WTC11 (cell line): ENCODE measurements around the gene TRIM46. TPM values are rescaled to one million over a fixed set of nuclear protein-coding genes. Genes with fewer than 3 reads are reported as not detected.

Experiments
- ATAC-seq: fragments of 200-7000 bp; cut with Tn5 transposase; 2 replicates; pipeline ENCODE4 v1.10.0; 2021; ENCODE audit warnings: mild to moderate bottlenecking, moderate library complexity
- CTCF ChIA-PET: fragments of 300-600 bp; sonication (Branson Sonifier 250); formaldehyde crosslinking; loops from one replicate; lab custom pipeline; 2021; ENCODE audit warnings: antibody characterized with exemption; lab: Charles Lee
- POLR2A ChIA-PET: fragments of 350-600 bp; sonication (Branson Sonifier 250); formaldehyde crosslinking; loops from one replicate; lab custom pipeline; 2021; ENCODE audit warnings: antibody characterized with exemption; lab: Charles Lee
- DNase-seq: peaks from one replicate; pipeline ENCODE4 v3.0.0; 2021; ENCODE audit warnings: low spot score
- H3K27ac Mint-ChIP-seq: 2 replicates; pipeline ENCODE4 v1.8.0; 2021; ENCODE audit warnings: mixed read lengths
- H3K27me3 Mint-ChIP-seq: 2 replicates; pipeline ENCODE4 v1.8.0; 2021; ENCODE audit warnings: low read depth, mild to moderate bottlenecking, moderate library complexity, mixed read lengths
- H3K36me3 Mint-ChIP-seq: 2 replicates; pipeline ENCODE4 v1.8.0; 2021; ENCODE audit warnings: mixed read lengths
- H3K4me1 Mint-ChIP-seq: 2 replicates; pipeline ENCODE4 v1.8.0; 2022; ENCODE audit warnings: mixed read lengths
- H3K4me3 Mint-ChIP-seq: 2 replicates; pipeline ENCODE4 v1.8.0; 2021; ENCODE audit warnings: mild to moderate bottlenecking, moderate library complexity, mixed read lengths
- H3K9me3 Mint-ChIP-seq: 2 replicates; pipeline ENCODE4 v1.8.0; 2021; ENCODE audit warnings: mixed read lengths
- CBFB ChIP-seq: sonication (generic); formaldehyde crosslinking; IDR thresholded peaks from 2 replicates; pipeline ENCODE4 v1.8.1; 2022; ENCODE audit warnings: mild to moderate bottlenecking, low read depth, missing genetic modification reagents
- ESRRA ChIP-seq: sonication (generic); formaldehyde crosslinking; IDR thresholded peaks from 2 replicates; pipeline ENCODE4 v1.8.1; 2022; ENCODE audit warnings: mild to moderate bottlenecking, missing genetic modification reagents, borderline replicate concordance
- ETV6 ChIP-seq: sonication (generic); formaldehyde crosslinking; IDR thresholded peaks from 2 replicates; pipeline ENCODE4 v1.8.1; 2022; ENCODE audit warnings: mild to moderate bottlenecking, missing genetic modification reagents
- FOXP1 ChIP-seq: sonication (generic); formaldehyde crosslinking; IDR thresholded peaks from 2 replicates; pipeline ENCODE4 v1.8.0; 2022; ENCODE audit warnings: missing genetic modification reagents, mild to moderate bottlenecking, moderate library complexity, borderline replicate concordance
- KAT7 ChIP-seq: sonication (generic); formaldehyde crosslinking; IDR thresholded peaks from 2 replicates; pipeline ENCODE4 v1.8.1; 2023; ENCODE audit warnings: missing genetic modification reagents, mild to moderate bottlenecking, borderline replicate concordance
- MYBL2 ChIP-seq: sonication (generic); formaldehyde crosslinking; IDR thresholded peaks from 2 replicates; pipeline ENCODE4 v1.8.1; 2023; ENCODE audit warnings: mild to moderate bottlenecking, moderate library complexity, missing genetic modification reagents
- NR3C1 ChIP-seq: sonication (generic); formaldehyde crosslinking; conservative IDR thresholded peaks from 2 replicates; pipeline ENCODE4 v1.8.1; 2023; ENCODE audit warnings: low read depth, mild to moderate bottlenecking, missing genetic modification reagents
- RELA ChIP-seq: sonication (generic); formaldehyde crosslinking; IDR thresholded peaks from 2 replicates; pipeline ENCODE4 v1.8.1; 2022; ENCODE audit warnings: missing genetic modification reagents, mild to moderate bottlenecking, borderline replicate concordance
- SP1 ChIP-seq: sonication (generic); formaldehyde crosslinking; conservative IDR thresholded peaks from 2 replicates; pipeline ENCODE4 v1.8.1; 2022; ENCODE audit warnings: missing genetic modification reagents
- ZBTB21 ChIP-seq: sonication (generic); formaldehyde crosslinking; IDR thresholded peaks from 2 replicates; pipeline ENCODE4 v1.8.1; 2023; ENCODE audit warnings: mild to moderate bottlenecking, missing genetic modification reagents, borderline replicate concordance
- total RNA-seq: library from RNA; stranded (reverse); gene quantifications from 3 replicates; pipeline ENCODE4 v1.2.3, GENCODE V29; 2021
- TF ChIP-seq, protein P1 (sequence below): sonication (generic); formaldehyde crosslinking; conservative IDR thresholded peaks from 2 replicates; pipeline ENCODE4 v1.8.1; 2023; ENCODE audit warnings: mild to moderate bottlenecking, low read depth, missing genetic modification reagents, moderate library complexity
- TF ChIP-seq, protein P2 (sequence below): fragments of 250-450 bp; sonication (Bioruptor Pico); IDR thresholded peaks from 2 replicates; pipeline ENCODE4 v1.8.0; 2021; ENCODE audit warnings: mild to moderate bottlenecking
- TF ChIP-seq, protein P3 (sequence below): sonication (generic); formaldehyde crosslinking; IDR thresholded peaks from 2 replicates; pipeline ENCODE4 v1.8.0; 2023; ENCODE audit warnings: missing genetic modification reagents
- TF ChIP-seq, protein P4 (sequence below): sonication (generic); formaldehyde crosslinking; IDR thresholded peaks from 2 replicates; pipeline ENCODE4 v1.8.1; 2023; ENCODE audit warnings: mild to moderate bottlenecking, missing genetic modification reagents, borderline replicate concordance
- TF ChIP-seq, protein P5 (sequence below): sonication (generic); formaldehyde crosslinking; IDR thresholded peaks from 2 replicates; pipeline ENCODE4 v1.8.1; 2022; ENCODE audit warnings: low read depth, mild to moderate bottlenecking, moderate library complexity, missing genetic modification reagents, borderline replicate concordance
- TF ChIP-seq, protein P6 (sequence below): sonication (generic); formaldehyde crosslinking; IDR thresholded peaks from 2 replicates; pipeline ENCODE4 v1.8.1; 2023; ENCODE audit warnings: mild to moderate bottlenecking, missing genetic modification reagents, moderate library complexity
- TF ChIP-seq, protein P7 (sequence below): sonication (generic); formaldehyde crosslinking; IDR thresholded peaks from 2 replicates; pipeline ENCODE4 v1.8.1; 2022; ENCODE audit warnings: low read depth, missing genetic modification reagents, borderline replicate concordance
- TF ChIP-seq, protein P8 (sequence below): sonication (generic); formaldehyde crosslinking; IDR thresholded peaks from 2 replicates; pipeline ENCODE4 v1.8.1; 2023; ENCODE audit warnings: mild to moderate bottlenecking, missing genetic modification reagents, moderate library complexity
- TF ChIP-seq, protein P9 (sequence below): sonication (generic); formaldehyde crosslinking; IDR thresholded peaks from 2 replicates; pipeline ENCODE4 v1.8.1; 2022; ENCODE audit warnings: mild to moderate bottlenecking, moderate library complexity, missing genetic modification reagents

The TRIM46 gene
- total RNA-seq, 1 experiment from 2014 or later: 22.1 TPM

DNA sequence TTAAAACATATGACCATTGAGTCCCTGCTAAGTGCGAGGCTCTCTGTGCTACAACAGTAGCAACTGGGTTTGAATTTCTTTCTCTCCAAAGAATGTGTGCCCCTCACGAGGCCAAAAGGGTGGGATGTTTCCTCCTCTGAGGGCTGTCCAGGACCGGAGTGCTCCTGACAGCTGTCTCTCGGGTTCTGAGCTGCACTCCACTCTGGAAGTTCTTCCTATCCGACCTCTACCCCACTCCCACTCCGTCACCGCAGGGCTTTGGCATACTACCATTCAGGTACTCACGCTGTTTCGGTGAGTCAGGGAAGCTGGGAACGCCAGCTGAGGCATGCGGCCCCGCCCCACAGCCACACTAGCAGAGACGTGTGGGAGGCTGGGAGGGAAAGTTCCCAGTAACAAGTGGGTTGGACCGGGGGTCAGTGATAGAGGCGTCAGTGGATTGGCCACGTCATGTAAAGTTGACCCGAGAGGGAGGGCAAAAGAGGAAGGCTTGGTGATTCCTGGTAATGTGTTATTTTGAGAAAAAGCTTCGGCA is 38.7 kb upstream of the TRIM46 start (continued):
- TF ChIP-seq, protein P1, sequence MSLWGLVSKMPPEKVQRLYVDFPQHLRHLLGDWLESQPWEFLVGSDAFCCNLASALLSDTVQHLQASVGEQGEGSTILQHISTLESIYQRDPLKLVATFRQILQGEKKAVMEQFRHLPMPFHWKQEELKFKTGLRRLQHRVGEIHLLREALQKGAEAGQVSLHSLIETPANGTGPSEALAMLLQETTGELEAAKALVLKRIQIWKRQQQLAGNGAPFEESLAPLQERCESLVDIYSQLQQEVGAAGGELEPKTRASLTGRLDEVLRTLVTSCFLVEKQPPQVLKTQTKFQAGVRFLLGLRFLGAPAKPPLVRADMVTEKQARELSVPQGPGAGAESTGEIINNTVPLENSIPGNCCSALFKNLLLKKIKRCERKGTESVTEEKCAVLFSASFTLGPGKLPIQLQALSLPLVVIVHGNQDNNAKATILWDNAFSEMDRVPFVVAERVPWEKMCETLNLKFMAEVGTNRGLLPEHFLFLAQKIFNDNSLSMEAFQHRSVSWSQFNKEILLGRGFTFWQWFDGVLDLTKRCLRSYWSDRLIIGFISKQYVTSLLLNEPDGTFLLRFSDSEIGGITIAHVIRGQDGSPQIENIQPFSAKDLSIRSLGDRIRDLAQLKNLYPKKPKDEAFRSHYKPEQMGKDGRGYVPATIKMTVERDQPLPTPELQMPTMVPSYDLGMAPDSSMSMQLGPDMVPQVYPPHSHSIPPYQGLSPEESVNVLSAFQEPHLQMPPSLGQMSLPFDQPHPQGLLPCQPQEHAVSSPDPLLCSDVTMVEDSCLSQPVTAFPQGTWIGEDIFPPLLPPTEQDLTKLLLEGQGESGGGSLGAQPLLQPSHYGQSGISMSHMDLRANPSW (CRISPR knock-in tag): no peak
- no peak for TF ChIP-seq ESRRA

DNA sequence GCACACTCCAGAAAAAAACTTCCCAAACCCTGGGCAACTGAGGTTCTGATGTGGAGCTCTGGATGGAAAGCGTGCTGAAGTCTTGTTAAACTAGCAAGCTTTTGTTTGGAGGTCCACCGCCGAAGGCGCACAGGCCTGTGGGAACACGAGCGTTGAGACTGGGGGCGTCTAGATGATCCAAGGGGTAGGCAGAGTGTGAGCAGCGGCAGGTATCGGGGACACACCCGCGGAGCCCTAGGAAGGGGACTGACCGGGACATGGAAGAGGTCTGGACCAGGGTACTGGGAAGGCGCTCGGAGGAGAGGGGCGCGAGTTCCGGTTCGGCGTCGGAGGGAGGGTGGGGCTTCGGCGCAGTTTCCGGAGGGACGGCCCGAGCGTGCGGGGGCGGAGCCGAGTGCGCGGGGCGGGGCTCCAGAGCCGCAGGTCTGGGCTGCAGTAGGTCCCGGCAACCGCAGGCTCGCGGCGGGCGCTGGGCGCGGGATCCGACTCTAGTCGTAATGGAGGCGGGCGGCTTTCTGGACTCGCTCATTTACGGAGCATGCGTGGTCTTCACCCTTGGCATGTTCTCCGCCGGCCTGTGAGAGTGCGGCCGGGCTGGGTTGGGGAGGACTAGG is 38.1 kb upstream of the TRIM46 start, which contains the start of gene SLC50A1:
Gene SLC50A1 (plus strand): TSS at position 438 of the 614 bp plus-strand sequence. CDS start 60 bp downstream, at position 498.
- POLR2A ChIA-PET: interaction anchor here (0.6 to 1.1 kb wide), 6 partner anchors 11 to 1141 kb away, joined by 3 to 5 read pairs (median 4); no protein-coding TSS in a partner anchor
- Mint-ChIP-seq H3K27me3 (peaks cover under 1% of the 10 kb centered on the region; the same call in 1 of the 2 replicates), H3K27ac (peak within 1 kb of the TSS; percentile 96), H3K9me3 (no peaks in the 10 kb centered on the region), H3K36me3 (peaks cover 24% of the 10 kb centered on the region), H3K4me3 (peak within 1 kb of the TSS; percentile 96), H3K4me1 (peaks cover 21% of the 10 kb centered on the region)
- ATAC-seq (peak; percentile 87), DNase-seq (peak; percentile 97)
- CTCF ChIA-PET: interaction anchor here (1.0 to 4.5 kb wide), 9 partner anchors 10 to 116 kb away, joined by 3 to 66 read pairs (median 11); partner anchors contain the start of gene KRTCAP2
- TF ChIP-seq ZBTB21 (0 out of 2 replicates have a peak, but pooled peaks have one; percentile 29), NR3C1 (CRISPR knock-in tag) (no peak), RELA (CRISPR knock-in tag) (no peak), MYBL2 (CRISPR knock-in tag) (0 out of 2 replicates have a peak, but pooled peaks have one; percentile 31), KAT7 (CRISPR knock-in tag) (no peak), FOXP1 (0 out of 2 replicates have a peak, but pooled peaks have one; percentile 54), CBFB (CRISPR knock-in tag) (0 out of 2 replicates have a peak, but pooled peaks have one; percentile 64), ETV6 (peak; percentile 82), SP1 (CRISPR knock-in tag) (peak; percentile 84)
- TF ChIP-seq, protein P2, sequence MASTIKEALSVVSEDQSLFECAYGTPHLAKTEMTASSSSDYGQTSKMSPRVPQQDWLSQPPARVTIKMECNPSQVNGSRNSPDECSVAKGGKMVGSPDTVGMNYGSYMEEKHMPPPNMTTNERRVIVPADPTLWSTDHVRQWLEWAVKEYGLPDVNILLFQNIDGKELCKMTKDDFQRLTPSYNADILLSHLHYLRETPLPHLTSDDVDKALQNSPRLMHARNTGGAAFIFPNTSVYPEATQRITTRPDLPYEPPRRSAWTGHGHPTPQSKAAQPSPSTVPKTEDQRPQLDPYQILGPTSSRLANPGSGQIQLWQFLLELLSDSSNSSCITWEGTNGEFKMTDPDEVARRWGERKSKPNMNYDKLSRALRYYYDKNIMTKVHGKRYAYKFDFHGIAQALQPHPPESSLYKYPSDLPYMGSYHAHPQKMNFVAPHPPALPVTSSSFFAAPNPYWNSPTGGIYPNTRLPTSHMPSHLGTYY (CRISPR knock-in tag): no peak
- TF ChIP-seq, protein P3, sequence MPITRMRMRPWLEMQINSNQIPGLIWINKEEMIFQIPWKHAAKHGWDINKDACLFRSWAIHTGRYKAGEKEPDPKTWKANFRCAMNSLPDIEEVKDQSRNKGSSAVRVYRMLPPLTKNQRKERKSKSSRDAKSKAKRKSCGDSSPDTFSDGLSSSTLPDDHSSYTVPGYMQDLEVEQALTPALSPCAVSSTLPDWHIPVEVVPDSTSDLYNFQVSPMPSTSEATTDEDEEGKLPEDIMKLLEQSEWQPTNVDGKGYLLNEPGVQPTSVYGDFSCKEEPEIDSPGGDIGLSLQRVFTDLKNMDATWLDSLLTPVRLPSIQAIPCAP (CRISPR knock-in tag): no peak; the same call in 1 of the 2 replicates
- TF ChIP-seq, protein P4, sequence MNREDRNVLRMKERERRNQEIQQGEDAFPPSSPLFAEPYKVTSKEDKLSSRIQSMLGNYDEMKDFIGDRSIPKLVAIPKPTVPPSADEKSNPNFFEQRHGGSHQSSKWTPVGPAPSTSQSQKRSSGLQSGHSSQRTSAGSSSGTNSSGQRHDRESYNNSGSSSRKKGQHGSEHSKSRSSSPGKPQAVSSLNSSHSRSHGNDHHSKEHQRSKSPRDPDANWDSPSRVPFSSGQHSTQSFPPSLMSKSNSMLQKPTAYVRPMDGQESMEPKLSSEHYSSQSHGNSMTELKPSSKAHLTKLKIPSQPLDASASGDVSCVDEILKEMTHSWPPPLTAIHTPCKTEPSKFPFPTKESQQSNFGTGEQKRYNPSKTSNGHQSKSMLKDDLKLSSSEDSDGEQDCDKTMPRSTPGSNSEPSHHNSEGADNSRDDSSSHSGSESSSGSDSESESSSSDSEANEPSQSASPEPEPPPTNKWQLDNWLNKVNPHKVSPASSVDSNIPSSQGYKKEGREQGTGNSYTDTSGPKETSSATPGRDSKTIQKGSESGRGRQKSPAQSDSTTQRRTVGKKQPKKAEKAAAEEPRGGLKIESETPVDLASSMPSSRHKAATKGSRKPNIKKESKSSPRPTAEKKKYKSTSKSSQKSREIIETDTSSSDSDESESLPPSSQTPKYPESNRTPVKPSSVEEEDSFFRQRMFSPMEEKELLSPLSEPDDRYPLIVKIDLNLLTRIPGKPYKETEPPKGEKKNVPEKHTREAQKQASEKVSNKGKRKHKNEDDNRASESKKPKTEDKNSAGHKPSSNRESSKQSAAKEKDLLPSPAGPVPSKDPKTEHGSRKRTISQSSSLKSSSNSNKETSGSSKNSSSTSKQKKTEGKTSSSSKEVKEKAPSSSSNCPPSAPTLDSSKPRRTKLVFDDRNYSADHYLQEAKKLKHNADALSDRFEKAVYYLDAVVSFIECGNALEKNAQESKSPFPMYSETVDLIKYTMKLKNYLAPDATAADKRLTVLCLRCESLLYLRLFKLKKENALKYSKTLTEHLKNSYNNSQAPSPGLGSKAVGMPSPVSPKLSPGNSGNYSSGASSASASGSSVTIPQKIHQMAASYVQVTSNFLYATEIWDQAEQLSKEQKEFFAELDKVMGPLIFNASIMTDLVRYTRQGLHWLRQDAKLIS (CRISPR knock-in tag): peak; percentile 56; the same call in 1 of the 2 replicates
- TF ChIP-seq, protein P5, sequence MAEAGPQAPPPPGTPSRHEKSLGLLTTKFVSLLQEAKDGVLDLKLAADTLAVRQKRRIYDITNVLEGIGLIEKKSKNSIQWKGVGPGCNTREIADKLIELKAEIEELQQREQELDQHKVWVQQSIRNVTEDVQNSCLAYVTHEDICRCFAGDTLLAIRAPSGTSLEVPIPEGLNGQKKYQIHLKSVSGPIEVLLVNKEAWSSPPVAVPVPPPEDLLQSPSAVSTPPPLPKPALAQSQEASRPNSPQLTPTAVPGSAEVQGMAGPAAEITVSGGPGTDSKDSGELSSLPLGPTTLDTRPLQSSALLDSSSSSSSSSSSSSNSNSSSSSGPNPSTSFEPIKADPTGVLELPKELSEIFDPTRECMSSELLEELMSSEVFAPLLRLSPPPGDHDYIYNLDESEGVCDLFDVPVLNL (CRISPR knock-in tag): no peak
- TF ChIP-seq, protein P6, sequence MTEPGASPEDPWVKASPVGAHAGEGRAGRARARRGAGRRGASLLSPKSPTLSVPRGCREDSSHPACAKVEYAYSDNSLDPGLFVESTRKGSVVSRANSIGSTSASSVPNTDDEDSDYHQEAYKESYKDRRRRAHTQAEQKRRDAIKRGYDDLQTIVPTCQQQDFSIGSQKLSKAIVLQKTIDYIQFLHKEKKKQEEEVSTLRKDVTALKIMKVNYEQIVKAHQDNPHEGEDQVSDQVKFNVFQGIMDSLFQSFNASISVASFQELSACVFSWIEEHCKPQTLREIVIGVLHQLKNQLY (CRISPR knock-in tag): no peak
- TF ChIP-seq, protein P7, sequence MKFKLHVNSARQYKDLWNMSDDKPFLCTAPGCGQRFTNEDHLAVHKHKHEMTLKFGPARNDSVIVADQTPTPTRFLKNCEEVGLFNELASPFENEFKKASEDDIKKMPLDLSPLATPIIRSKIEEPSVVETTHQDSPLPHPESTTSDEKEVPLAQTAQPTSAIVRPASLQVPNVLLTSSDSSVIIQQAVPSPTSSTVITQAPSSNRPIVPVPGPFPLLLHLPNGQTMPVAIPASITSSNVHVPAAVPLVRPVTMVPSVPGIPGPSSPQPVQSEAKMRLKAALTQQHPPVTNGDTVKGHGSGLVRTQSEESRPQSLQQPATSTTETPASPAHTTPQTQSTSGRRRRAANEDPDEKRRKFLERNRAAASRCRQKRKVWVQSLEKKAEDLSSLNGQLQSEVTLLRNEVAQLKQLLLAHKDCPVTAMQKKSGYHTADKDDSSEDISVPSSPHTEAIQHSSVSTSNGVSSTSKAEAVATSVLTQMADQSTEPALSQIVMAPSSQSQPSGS (CRISPR knock-in tag): no peak
- TF ChIP-seq, protein P8, sequence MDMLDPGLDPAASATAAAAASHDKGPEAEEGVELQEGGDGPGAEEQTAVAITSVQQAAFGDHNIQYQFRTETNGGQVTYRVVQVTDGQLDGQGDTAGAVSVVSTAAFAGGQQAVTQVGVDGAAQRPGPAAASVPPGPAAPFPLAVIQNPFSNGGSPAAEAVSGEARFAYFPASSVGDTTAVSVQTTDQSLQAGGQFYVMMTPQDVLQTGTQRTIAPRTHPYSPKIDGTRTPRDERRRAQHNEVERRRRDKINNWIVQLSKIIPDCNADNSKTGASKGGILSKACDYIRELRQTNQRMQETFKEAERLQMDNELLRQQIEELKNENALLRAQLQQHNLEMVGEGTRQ (CRISPR knock-in tag): 0 out of 2 replicates have a peak, but pooled peaks have one; percentile 10
- TF ChIP-seq, protein P9, sequence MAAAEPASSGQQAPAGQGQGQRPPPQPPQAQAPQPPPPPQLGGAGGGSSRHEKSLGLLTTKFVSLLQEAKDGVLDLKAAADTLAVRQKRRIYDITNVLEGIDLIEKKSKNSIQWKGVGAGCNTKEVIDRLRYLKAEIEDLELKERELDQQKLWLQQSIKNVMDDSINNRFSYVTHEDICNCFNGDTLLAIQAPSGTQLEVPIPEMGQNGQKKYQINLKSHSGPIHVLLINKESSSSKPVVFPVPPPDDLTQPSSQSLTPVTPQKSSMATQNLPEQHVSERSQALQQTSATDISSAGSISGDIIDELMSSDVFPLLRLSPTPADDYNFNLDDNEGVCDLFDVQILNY: peak; percentile 62
